GM18520 (cell line): Measurements from ENCODE around the gene GNRH2.
"Not testable (repeated sequence)": the region's sequence is repeated elsewhere in the genome, so short reads cannot be mapped to it uniquely, and the experiment has no call there.

Experiments used
- ATAC-seq: cut with Tn5 transposase; IDR thresholded peaks from one replicate; pipeline ENCODE4 v1.9.1; 2021; ENCODE audit not compliant: unreplicated experiment

The GNRH2 gene

GRCh38 chr20:3043322-3043721, at the start of gene GNRH2:
GNRH2 (plus strand) TSS chr20:3043622; CDS start chr20:3044415, 793 bp downstream.
- no peak for ATAC-seq

DNA sequence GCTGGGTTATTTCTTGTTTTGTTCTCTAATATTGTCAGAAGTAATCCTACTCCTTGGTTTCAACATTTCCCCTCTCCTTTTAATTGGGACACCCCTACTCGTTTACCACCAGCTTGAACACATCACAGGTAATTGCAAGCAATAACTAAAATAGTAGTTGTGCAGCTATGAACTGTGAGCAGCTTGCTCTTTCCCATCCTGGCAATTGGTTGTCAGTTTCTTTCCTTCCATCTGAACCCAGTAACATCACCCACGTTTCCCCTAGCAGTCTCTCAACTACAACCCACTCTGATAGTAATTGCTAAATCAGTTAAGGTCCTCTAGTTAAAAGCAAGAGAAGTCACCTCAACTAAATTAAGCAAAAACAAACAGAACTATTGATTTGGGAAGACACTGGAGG, 47.6 kb upstream of the GNRH2 start:
- ATAC-seq = no peak

DNA sequence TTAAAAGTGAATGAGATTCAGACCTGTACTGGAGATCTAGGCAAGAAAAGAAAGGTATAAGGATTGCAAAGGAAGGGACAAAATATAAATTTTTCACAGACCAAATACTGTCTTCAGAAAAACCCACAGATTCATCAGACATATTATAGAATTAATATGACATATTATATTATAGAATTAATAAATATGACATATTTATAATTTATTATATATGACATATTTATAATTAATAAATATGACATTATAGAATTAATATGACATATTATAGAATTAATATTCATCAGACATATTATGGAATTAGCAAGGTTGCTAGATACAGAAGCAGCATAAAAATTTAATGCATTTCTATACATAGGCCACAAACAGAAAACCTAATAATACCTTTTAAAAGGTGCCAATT, 44.7 kb upstream of the GNRH2 start:
- no peak for ATAC-seq

- peak; percentile 50 for ATAC-seq
Observed at GRCh38 chr20:3000852-3001523, 42.4 kb upstream of the GNRH2 start.

GRCh38 chr20:3003416-3003815, 40.0 kb upstream of the GNRH2 start:
- no peak for ATAC-seq

GRCh38 chr20:3010985-3011723, 32.3 kb upstream of the GNRH2 start:
- ATAC-seq = no peak

DNA sequence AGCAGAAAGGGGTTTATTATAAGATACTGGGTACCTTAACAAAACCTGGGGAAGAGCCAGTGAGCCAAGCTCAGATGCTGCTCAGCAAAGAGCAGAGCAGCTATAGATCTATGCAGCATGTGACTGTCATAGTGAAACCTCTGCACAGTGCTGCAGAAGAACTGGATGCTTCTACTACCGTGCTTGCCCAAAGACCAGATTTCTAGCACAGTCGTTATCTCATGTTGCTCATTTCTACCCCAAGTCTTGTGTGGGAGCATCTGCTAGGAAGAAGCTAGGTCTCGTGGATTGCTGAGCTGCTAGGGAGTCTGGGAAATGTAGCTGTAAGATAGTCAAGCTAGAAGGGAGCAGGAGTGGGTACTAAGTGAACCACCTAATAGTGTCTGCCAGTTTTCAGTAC, 31.7 kb upstream of the GNRH2 start:
- no peak for ATAC-seq

- ATAC-seq = no peak
Observed at GRCh38 chr20:3013771-3014170, 29.7 kb upstream of the GNRH2 start.

DNA sequence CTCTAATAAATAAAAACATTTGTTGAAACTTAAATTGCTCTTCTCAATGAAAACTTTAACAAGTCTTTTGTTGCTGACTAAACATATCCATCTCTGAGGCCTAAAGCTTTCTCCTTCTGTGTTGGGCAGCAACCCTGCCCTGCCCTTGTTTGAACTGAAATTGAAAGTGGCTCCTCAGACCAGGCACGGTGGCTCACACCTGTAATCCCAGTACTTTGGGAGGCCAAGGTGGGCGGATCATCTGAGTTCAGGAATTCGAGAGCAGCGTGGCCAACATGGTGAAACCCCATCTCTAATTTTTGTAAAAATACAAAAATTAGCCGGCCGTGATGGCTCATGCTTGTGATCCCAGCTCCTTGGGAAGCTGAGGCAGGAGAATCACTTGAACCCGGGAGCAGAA, 29.2 kb upstream of the GNRH2 start:
- no peak for ATAC-seq

DNA sequence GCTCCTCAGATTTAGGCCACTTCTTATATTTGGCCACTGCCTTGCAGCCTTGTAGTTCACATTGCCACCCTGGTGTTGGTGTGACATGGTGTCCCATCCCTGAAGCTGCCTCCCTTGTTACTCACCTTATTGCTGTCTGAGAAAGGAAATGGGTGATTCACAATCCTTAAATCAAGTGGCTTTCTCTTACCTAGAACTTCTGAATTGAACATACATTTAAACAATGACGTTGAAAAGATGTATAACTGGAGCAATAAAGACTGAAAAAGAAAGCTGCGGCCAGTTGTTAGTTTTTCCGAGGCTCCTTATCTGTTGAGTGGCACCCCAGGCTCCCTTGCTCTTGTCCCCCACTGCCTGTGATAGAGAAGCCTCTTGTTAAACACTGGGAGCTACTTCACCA, 28.8 kb upstream of the GNRH2 start:
- no peak for ATAC-seq

GRCh38 chr20:3015302-3015701, 28.1 kb upstream of the GNRH2 start:
- not testable (repeated sequence) for ATAC-seq

DNA sequence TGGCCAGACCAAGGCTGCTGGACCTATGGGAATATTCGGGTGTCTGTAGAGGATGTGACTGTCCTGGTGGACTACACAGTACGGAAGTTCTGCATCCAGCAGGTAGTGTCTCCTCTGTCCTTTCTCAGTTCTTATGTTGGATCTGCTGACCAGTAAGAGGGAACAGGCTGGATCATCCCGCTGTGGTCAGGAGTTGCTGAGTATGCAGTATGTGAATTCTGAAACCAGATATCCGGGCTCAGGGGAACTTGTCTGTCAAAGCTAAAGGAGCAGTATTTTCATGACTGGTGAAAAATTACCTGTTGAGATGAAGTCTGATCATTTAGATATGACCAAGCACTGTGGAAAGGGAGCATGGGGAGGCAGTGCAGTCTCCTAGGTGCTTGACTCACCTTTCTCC, 22.1 kb upstream of the GNRH2 start:
- ATAC-seq = no peak

- ATAC-seq = no peak
Observed at GRCh38 chr20:3021777-3022176, 21.6 kb upstream of the GNRH2 start.

DNA sequence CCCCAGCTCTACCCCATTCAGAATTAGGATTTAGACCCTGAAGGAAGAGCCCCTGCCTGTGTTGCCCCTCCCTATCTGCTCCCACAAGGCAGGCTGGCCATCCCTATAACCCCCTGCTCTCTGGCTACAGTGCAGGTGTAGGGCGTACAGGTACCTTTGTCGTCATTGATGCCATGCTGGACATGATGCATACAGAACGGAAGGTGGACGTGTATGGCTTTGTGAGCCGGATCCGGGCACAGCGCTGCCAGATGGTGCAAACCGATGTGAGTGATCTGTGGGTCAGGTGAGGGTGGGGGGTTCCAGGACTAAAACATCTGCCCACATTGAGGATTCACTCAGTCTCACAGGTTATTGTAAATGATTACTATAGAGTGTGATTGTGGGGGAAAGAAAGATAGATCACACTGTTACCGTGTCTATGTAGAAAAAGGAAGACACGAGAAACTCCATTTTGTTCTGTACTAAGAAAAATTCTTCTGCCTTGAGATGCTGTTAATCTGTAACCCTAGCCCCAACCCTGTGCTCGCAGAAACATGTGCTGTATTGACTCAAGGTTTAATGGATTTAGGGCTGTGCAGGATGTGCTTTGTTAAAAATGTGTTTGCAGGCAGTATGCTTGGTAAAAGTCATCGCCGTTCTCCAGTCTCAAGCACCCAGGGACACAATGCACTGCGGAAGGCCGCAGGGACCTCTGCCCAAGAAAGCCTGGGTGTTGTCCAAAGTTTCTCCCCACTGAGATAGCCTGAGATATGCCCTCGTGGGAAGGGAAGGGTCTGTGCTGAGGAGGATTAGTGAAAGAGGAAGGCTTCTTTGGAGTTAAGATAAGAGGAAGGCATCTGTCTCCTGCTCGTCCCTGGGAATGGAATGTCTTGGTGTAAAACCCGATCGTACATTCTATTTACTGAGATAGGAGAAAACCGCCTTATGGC, 20.6 kb upstream of the GNRH2 start:
- ATAC-seq = not testable (repeated sequence)

DNA sequence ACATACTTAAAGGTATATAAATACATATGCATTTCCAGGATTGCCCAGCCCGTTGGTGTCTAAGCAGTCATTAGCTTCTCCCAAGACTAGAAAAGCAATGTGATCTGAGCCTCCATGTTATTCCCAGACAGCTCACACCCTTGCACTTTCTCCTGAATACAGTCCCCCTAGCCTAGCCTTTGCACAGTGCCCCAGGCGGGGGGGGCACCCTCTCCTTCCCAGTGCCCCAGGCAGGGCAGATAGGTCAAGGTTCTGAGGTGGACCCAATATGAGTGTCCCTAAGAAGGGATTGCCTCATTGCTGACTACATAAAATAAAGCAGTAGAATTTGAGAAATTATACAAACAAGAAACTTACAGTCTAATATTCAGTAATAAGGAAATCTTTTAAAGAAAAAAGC, 15.4 kb upstream of the GNRH2 start:
- no peak for ATAC-seq

DNA sequence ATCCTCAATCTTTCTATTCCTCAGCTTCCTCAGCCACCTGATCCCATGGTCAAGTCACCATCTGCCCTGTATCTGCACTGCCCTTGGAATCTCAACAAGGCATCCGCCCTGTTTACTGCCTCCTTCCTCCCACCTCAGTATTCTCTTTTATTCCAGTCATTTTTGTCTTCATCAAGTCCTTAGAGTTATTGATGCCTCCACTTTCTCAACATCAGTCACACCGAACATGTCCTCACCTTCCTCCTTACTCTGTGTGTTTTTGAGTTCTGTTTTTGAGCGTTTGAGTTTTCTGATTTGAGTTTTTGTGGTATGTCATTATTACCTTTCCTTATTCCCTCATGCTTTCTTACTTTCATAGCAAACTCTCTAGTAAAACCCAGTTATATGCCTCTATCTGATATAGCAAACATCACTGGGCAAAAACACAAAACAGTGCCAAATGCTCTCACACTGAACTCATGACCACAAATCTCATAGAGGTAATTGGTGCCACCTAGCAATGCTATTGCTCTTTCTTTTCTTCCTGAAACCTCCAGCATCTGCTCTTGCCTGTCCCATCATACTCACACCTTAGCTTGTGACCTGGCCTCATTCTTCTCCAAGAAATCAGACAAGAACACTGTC, 11.8 kb upstream of the GNRH2 start:
- no peak for ATAC-seq

- ATAC-seq = no peak
Observed at GRCh38 chr20:3032624-3033023, 10.8 kb upstream of the GNRH2 start.

DNA sequence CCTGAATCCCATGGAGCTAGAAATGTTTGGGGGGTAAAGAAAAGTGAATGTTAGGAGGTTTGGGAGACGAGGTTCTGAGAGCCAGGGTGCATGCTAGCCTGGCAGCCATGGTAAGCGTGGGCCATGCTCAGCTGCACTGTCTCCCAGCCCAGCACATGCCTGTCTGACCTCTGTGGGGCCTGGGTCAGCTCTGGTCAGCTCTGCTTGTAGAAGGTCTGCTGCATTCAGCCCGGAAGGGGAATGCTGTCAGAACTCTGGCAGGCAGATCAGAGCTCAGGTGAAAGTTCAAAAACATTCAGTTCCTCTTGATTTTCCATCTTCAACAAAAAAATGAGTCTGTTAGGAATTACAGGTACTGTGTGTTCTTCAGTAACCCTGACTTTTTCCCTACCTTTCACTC, 5.8 kb upstream of the GNRH2 start:
- no peak for ATAC-seq

DNA sequence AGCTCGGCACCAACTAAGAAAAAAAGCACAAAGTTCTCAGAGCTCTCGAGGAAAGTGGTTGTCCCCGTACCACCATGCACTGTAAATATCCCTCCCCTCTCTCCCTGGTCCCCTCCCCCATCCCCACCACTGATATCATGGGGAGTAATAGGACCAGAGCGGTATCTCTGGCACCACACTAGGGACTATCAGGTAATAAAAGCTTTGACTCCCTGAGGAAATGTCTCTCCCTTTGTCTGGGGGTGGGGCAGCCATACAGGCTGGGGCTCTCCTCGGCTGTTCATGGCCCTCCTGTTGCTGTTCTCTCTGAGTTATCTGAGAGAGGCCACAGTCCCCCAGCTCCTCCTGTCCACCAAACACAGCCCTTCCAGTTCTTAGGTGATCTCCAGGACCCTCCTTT, 5.0 kb upstream of the GNRH2 start:
- no peak for ATAC-seq

GRCh38 chr20:3039426-3039825, 4.0 kb upstream of the GNRH2 start:
- ATAC-seq = no peak

- no peak for ATAC-seq
Observed at GRCh38 chr20:3040086-3040485, 3.3 kb upstream of the GNRH2 start.
